Activated CD4-positive, alpha-beta T cell treated with anti-CD3 and anti-CD28 coated beads for 24 hours (primary cell): ENCODE data around the gene RSPRY1.
"Not testable (repeated sequence)": the region's sequence is repeated elsewhere in the genome, so short reads cannot be mapped to it uniquely, and the experiment has no call there.

ENCODE experiments used
- DNase-seq, 2 donors: peaks; one replicate each; pipeline ENCODE4 v3.0.0-alpha.2; 2020; ENCODE audit warnings: low read depth in 2 of 2

The RSPRY1 gene

DNA sequence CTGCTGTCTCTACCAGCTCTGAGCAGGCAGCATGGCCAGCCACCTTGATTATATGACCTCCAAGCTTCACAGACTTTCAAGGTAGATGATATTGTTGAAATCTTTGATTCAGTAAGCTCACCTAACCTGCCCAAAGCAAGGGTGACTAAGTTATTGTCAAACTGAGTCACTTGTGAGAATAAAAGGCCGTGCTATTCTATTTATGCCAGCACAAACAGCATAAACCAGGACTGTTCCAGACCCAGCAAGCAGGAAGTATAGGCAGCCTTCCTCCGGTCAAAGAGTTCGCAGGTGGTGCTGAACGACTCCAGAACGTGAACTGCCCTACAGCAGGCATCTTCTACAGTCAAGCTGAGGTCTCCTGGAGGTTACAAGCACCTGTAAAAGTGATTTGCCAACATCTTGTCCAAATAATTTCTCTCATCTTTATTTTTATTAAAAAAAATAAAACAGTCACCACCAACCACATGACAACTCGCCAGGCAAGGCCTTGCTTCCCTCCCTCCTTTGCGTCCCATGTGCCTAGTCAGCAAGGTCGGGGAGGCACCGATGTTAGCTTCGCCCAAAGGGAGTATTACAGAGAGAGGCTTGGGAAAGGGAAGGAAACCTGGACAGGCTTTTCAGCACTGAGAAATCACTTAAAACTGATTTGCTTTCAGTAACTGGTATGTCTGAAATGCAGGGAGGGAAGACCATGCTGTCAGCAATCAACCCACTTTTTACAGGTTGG lies 69.7 kb downstream of the RSPRY1 start:
- no peak for DNase-seq

GRCh38 chr16:57256601-57257395 lies 70.7 kb downstream of the RSPRY1 start:
- DNase-seq: no peak

DNA sequence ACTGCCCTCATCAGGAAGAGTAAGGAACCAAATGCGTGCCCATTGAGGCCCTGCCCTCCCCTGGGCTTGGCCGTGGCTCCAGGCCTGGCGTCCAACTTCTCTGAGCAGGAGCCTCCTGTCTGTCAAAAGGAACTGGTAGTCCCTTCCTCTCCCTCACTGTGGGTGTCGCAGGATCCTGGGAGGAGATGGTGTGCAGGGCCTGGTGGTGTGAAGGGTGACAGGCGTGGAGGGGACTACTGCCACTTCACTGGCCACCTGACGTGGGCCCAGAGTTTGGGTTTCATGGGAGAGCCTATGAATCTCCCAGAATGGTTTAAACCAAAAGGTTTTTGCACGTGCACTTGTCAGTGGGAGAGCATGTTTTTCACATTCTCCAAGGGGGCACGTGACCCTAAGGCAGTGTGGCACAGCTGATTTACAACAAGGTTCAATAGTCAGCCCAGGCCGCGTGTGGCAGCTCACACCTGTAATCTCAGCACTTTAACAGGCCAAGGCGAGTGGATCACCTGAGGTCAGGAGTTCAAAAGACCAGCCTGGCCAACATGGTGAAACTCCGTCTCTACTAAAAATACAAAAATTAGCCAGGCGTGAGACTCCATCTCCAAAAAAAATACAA lies 71.4 kb downstream of the RSPRY1 start:
- no peak for DNase-seq

DNA sequence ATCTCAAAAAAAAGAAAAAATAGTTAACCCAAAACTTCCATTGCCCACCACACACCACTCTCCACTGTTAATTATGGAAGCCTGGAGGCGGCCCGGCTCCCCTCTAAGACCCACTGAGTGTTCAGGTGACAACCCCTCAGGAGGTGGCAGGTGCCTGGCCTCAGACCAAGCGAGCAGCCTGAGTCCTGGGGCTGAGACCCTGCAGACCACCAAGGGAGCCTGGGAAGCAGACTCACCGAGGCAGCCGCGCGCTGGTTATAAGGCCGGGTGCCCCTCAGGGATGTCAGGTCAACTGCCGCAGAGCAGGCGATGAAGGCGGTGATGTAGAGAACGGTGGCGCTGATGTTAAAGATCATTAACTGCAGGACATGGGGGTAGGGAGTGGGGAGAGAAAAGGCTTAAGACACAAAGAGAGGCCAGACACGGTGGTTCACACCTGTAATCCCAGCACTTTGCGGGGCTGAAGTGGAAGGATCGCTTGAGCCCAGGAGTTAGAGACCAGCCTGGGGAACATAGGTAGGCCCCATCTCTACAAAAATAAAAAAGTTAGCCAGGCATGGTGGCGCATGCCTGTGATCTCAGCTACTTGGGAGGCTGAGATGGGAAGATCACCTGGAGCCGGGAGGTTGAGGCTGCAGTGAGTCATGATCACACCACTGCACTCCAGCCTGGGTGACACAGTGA lies 72.2 kb downstream of the RSPRY1 start:
- DNase-seq: no peak

- DNase-seq: no peak
These were observed 72.9 kb downstream of the RSPRY1 start for GRCh38 chr16:57258910-57259475.

GRCh38 chr16:57260294-57260929 lies 74.3 kb downstream of the RSPRY1 start:
- no peak for DNase-seq

GRCh38 chr16:57261806-57262205 lies 75.7 kb downstream of the RSPRY1 start:
- no peak for DNase-seq

DNA sequence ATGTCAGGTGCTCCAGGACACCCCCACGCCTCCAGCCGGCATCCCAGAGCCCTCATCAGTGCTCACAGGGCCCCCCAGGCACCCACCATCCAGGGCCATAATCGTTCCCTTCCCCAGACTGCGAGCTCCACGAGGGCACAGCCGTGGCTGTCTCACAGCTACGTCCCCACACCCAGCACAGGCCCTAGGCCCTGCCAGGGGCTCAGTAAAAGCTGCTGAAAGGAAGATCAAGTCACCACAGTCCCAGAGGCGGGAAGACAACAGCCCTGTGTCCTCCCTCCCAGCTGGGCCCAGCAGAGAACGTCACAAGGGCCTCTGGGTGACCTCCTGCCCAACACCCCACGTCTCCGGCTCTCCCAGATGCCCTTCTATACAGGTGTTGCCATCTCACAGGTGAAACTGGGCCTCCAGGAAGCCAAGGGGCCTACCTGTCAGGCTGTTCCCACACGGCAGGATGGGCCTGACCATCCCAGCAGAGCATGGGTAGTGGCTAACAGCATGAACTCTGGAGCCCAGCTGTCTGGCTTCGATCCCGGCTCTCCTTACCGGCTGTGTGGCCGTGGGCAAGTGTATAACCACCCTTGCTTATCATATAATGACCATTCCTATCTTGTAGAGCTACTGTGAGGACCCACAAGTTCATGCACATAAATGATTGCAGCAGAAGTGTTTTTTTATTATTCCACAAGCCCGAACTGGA lies 76.9 kb downstream of the RSPRY1 start:
- no peak for DNase-seq

DNA sequence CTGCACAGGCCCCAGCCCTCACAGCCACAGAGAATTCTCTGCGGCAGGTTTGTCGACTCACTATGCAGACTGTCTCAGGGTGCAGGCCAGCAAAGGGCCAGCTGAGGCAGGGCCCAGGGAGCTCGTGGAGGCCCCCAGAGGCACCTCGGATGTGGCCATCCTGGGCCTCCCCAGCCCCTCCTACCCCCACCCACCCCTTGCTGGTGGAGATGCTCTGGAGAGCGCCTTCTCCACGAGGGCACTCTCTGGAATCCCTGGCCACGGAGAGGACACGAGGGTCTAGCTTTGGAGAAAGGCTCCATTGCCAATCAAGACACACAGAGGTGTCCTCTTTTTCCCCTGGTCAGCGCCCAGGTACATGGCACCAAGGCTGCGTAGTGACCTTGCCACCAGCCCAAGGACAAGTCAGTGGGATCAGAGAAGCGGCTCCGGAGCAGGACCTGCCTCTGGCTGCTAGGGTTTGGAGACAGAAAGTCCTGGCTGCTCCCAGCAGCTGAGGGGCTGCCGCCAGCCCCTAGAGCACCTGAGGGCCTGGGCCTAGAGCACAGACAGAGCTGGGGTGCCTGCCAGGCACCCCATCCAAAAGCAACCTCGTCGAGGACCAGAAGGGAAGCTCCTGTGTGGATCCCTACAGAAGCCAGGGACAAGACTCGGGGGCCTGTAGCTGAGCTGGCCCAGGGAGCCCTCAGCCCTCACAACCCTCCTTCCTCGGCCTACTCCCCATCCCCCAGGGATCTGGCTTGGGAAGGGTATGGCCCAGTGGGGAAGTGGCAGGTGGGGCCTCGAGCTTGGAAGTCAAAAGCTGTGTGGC lies 77.6 kb downstream of the RSPRY1 start:
- no peak for DNase-seq

DNA sequence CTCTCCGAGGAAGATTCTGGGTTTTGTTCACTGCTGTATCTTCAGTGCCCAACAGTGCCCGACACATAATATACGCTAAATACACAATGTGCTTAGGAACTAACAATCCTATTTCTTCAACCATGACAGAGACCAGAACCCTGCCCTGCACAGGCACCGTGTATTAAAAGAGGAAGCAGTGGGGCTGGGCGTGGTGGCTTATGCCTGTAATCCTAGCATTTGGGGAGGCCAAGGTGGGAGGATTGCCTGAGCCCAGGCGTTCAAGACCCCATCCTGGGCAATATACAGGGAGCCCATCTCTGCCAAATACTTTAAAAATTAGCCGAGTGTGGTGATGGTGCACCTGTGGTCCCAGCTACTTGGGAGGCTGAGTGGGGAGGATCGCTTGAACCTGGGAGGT lies 78.3 kb downstream of the RSPRY1 start:
- DNase-seq: no peak

DNA sequence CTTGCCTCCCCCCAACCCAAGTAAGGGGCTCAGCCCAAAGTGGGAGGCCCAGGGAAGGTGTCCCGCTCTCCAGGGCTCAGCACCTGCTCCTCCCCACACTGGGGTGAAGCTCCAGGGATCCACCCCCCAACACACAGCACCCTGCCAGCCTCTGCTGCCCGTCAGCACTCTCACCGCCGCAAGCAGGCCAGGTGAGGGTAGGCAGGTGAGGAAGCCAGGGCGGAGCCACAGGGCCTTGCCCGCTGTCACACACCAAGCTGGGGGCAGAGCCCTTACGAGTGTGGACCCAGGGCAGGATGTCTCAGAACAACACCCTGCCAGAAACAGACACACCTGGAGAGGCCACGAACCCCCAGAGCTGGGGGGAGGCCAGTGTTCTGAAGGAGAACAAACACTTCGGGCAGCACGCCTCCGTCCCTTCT lies 78.8 kb downstream of the RSPRY1 start:
- DNase-seq: no peak

DNA sequence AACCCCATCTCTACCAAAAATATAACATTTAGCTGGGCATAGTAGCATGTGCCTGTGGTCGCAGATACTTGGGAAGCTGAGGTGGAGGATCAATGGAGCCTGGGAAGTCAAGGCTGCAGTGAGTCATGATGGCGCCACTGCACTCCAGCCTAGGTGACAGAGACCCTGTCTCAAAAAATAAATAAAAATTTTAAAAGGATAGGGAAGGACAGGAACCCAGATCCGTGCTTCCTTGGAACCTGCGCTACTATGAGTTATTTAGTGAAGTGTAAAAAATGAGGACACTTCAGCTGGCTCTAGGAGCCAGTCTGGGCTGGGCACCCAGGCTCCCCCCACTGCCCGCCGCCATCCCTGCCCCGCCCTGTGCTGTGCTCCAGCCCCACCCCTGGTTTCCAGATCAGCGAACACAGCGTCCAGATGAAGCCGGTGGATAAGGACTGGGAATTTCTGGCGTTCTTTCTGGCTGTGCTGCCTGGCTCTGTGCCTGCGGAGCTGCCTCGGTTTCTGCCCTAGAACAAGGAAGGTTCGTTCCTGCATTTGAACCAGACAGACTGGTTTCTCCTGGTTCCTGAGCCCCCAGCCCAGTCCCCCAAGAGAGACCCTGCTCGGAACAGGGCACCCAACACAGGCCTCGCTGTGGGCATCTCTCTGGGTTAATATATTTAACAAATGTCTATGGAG lies 79.9 kb downstream of the RSPRY1 start:
- DNase-seq: no peak

DNA sequence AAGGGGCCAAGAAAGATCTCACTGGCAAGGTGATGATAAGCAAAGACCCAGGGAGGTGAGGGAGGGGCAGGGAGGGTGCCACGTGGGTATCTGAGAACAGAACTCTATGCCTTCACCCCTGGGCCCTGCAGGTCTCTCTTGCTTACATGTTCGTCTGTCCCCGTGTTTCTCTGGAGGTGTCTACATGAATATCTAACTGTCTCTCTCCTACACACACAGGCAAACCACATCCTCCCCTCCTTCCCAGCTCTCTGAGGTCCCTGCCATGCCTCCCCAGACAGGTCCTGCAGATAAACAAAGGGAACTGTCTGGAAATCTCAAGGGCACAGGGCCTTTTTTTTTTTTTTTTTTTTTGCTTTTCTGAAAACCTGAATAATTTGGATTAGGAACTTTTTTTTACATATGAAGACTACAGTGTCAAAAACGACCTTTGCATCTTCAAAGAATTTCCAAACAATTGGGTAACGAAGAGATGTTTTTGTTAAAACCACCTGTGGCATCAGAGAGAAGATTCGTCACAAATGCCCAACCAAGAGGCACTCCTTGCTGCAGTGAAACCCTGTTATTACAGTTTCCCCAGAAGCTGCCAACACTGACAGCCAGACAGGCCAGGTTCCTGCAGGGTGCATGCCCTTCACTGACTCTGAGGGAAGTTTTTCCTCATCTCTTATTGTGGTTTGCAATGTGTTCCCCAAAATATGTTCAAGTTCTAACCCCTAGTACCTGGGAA lies 80.6 kb downstream of the RSPRY1 start:
- DNase-seq: no peak

DNA sequence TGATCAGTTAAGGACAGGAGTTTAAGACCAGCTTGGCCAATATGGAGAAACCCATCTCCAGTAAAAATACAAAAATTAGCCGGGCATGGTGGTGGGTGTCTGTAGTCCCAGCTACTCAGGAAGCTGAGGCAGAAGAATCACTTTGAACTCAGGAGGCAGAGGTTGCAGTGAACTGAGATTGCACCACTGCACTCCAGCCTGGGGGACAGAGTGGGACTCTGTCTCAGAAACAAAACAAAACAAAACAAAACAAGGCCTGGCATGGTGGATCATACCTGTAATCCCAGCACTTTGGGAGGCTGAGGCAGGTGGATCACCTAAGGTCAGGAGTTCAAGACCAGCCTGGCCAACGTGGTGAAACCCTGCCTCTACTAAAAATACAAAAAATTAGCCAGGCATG lies 81.2 kb downstream of the RSPRY1 start:
- not testable (repeated sequence) for DNase-seq

- DNase-seq: no peak
These were observed 83.0 kb downstream of the RSPRY1 start for GRCh38 chr16:57268804-57269800.

DNA sequence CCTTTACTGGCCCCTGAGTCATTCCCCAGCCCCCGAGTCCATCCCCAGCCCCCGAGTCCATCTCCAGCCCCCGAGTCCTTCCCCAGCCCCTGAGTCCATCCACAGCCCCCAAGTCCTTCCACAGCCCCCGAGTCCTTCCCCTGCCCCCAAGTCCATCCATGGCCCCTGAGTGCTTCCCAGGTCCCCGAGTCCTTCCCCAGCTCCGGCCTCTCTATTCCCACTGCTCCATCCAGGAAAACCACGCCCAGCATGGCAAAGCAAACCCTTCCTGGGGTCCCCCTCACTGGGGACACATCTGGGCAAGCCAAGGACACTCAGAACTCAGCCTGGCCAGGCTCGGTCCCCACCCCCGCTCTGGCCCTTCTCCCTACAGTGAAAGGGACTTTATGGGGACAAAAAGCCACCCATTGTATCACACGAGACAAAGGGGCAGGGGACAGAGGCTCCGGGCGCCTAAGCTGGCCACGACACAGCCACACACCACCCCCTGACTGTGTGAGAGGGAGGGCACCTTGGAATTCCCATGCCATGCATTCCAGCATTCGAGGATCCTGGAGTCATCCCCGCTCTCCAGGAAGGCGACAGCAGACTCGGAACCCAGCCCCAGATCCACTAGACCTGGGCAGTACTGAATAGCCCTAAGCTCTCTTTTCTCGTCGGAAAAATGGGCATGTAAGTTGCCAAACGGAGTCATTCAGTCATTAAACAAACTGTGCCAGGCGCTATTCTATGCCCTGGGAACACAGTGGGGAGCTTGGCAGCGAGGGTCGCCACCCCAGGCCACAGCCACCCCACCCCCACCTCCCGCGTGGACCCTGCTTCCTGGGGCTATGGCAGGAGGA lies 84.3 kb downstream of the RSPRY1 start:
- no peak for DNase-seq

DNA sequence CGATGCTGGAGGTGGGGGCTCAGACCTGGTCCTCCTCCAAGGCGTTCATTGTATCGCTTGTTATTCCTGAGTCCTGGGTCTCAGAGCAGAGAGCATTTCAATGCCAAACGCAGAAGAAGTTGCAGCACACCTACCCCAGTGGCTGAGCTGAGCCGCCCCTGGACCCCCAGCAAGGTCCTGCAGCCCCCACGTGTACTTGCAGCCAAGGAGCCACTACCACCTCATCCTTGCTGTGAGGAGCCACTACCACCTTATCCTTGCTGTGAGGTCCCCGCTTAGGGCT lies 84.9 kb downstream of the RSPRY1 start:
- no peak for DNase-seq
